NCI-H2227 treated with DMSO at 0.1 percent for 48 hours (cell line): ENCODE data around the gene MYOZ3.

Experiments used
- DNase-seq: peaks from one replicate; lab custom pipeline; 2025; lab: John Stamatoyannopoulos, UW

The MYOZ3 gene

DNA sequence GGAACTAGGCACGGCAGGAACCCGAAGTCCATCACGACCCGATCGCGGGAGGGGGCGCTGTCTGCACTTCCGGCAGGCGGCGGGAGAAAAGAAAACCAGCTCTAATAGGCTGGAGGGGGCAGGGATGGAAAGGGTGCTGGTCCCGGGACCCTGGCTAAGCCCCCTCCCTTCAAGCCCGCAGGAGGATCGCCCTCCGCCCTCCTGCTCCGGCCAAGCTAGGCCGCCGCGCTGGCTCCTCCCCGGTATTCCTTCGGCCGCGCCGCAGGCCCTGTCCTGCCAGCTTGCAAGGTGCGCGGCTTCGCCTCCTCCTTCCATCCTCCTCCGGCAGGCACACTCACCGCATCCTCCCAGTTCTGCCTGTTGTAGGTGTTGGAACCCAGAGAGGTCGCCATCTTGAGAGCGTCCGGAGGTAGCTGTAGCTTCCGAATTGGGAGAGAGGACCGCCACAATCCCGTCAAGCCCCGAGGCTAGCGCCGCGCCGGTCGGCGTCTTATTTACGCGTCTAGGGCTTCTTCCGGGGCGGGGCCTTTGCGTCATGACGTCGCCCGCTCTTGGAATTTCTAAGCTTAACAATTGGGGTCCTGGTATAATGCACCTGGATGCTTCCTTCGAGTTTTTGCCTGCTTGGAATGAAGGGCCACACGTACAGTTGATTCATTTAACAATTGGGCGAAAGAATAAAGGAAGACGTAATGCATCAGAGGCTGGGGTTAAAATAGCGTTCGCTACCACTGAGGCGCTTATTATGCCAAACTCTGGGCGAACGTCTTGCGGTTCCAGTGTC is 39.7 kb downstream of the MYOZ3 start, which contains the start of gene RBM22:
RBM22 (minus strand) TSS at position 469 of the 784 bp plus-strand sequence; CDS start at position 392, 77 bp downstream.
- DNase-seq: peak; percentile 83

GRCh38 chr5:150703762-150704161 is 42.7 kb downstream of the MYOZ3 start:
- DNase-seq: no peak

- DNase-seq: no peak
Observed at GRCh38 chr5:150706776-150707390, 45.8 kb downstream of the MYOZ3 start.

- DNase-seq: no peak
Observed at GRCh38 chr5:150710165-150710564, 49.1 kb downstream of the MYOZ3 start.

- DNase-seq: no peak
Observed at GRCh38 chr5:150723845-150724244, 62.8 kb downstream of the MYOZ3 start.
